GM12872 (cell line): ENCODE data around the gene SPAG9.
A peak's percentile ranks its signal among the peaks of the same experiment; 100 is the strongest.

Experiments
- TF ChIP-seq, protein P1 (sequence below): IDR thresholded peaks from 3 replicates; pipeline ENCODE4 v1.5.1; 2011; ENCODE audit warnings: low read depth, mild to moderate bottlenecking, low read length, moderate library complexity; ENCODE audit not compliant: insufficient read depth

SPAG9 gene

DNA sequence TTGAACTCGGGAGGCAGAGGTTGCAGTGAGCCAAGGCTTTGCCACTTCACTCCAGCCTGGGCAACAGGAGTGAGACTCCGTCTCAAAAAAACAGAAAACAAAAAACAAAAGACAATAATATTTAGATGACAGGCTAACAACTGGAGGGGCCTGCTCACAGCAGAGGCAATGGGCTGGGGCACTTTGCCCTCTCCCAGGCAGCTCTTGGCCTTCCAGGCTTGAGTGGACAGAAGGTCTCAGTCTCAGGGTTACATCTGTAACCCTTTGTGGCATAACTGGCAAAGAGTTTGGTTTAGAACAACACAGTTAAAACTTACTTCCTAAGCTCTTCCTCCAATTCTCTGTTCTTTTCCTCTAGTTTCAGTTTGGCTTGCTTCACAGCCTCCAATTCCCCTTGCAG, 114.9 kb downstream of the SPAG9 start:
- TF ChIP-seq, protein P1, sequence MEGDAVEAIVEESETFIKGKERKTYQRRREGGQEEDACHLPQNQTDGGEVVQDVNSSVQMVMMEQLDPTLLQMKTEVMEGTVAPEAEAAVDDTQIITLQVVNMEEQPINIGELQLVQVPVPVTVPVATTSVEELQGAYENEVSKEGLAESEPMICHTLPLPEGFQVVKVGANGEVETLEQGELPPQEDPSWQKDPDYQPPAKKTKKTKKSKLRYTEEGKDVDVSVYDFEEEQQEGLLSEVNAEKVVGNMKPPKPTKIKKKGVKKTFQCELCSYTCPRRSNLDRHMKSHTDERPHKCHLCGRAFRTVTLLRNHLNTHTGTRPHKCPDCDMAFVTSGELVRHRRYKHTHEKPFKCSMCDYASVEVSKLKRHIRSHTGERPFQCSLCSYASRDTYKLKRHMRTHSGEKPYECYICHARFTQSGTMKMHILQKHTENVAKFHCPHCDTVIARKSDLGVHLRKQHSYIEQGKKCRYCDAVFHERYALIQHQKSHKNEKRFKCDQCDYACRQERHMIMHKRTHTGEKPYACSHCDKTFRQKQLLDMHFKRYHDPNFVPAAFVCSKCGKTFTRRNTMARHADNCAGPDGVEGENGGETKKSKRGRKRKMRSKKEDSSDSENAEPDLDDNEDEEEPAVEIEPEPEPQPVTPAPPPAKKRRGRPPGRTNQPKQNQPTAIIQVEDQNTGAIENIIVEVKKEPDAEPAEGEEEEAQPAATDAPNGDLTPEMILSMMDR: no peak

DNA sequence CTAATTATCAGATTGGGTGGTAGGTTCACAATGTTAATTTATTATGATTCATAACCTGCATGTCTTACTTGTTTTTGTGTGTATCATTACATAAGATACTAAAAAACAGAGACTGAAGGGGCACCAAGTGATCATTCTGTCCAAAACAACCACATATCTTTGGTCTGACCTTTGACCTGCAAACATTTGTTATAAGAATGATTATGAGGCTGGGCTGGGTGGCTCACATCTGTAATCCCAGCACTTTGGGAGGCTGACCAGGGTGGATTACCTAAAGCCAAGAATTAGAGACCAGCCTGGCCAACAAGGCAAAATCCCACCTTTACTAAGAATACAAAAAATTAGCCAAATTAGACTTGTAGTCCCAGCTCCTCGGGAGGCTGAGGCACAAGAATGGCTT, 116.4 kb downstream of the SPAG9 start:
- TF ChIP-seq, protein P1: no peak

DNA sequence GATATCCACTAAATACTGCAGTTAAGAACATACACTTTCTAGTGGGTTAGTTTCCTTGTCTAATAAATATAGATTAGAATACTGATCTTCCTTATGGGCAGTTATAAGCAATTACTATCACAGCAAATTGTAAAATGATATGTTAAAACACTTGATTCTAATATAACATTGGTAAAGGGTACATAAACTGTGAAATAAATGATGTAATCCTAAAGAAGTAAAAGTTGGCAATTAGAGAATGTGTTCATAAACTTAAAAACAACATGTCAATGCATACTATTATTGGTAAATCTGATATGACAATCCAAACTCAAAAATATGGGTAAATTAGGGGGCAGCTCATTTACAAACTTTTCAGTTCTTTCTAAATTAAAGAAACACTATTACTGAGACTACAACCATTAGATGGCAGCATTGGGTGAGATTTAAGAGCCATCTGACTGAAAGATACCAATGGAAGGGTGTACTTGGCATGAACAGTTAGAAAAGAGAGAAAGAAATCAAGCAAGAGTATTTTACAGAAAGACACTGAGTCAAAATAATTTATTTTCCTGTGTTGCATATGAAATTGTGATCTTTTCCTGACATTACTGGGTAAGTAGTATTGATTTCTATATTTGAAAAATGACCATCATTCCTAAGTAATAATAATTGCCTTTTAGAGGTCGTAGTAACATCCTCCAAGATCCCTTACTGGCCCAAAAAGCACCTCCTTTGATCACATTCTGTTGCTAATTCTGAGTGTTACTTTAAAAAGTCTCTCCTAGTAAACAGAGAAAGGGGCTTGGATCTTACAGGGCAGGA, 119.6 kb downstream of the SPAG9 start:
- TF ChIP-seq, protein P1: peak; percentile 30; the same call in 1 of the 3 replicates

DNA sequence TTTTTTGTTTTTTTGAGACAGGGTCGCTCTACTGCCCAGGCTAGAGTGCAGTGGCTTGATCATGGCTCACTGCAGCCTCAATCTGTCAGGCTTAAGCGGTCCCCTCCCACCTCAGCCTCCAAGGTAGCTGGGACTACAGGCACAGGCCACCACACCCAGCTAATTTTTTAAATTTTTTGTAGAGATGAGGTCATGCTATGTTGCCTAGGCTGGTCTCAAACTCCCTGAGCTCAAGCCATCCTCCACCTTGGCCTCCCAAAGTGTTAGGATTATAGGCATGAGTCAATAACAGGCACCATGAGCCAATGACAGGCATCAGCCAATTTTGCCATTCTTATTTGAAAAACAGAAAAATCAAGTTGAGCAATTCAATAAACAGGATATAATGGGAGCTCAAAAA, 125.0 kb downstream of the SPAG9 start:
- TF ChIP-seq, protein P1: no peak

DNA sequence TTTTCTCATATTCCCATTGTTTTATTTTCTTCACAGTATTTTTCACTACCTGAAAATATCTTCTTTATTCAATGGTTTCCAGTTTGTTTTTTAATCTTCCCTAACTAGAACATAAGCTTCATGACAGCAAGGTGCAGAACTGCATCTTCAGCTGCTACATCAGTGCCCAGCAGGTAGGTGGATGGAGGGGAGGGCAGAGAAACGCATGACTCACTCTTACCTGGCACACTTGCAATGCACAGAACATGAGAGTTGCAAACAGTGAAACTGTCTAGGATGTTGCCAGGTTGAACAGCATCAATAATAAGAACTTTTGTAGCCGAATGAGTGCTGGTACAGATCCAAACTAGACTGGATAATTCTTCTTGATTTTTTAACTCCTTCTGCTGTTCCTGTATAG, 127.1 kb downstream of the SPAG9 start:
- TF ChIP-seq, protein P1: no peak

DNA sequence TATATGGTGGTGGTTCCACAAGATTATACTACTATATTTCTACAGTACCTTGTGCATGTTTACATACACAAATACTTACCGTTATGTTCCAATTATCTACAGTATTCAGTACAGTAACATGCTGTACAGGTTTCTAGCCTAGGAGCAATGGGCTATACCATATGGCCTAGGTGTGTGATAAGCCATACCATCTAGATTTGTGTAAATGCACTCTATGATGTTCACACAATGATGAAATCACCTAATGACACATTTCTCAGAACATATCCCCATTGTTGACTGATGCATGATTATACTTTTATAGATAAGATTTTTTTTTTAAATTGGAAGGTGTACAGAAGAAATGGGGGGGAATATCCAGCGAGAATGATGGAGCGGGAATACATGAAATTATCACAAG, 131.5 kb downstream of the SPAG9 start:
- TF ChIP-seq, protein P1: no peak

DNA sequence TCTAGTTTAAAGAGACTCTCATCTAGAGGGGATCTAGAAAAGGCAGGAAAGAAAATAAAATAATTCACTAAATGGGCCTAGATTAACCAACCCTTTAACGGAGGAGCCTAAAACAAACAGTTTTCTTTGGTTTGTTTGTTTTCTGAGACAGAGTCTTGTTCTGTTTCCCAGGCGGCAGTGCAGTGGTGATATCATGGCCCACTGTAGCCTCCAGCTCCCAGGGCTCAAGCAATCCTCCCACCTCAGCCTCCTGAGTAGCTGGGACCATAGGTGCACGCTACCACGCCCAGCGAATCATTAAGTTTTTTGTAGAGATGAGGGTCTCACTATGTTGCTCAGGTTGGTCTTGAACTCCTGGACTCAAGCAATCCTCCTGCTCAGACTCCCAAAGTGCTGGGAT, 132.2 kb downstream of the SPAG9 start:
- TF ChIP-seq, protein P1: no peak
